RWPE1 (cell line): ENCODE results near the gene TBC1D1.

Experiments used
- CTCF ChIA-PET: fragments of 350-600 bp; sonication (Branson Sonifier 250); formaldehyde crosslinking; extraction: SDS; loops from one replicate; lab custom pipeline; 2021; lab: Yijun Ruan, JAX
- POLR2A ChIA-PET: fragments of 400-600 bp; formaldehyde crosslinking; extraction: SDS; loops from one replicate; lab custom pipeline; 2020; ENCODE audit warnings: antibody characterized with exemption; ENCODE audit not compliant: low non-redundant PET; lab: Yijun Ruan, JAX
- DNase-seq: peaks from one replicate; pipeline ENCODE4 v3.0.0; 2012; ENCODE audit warnings: low spot score
- H3K27ac ChIP-seq: fragments of 450-650 bp; 2 replicates; pipeline ENCODE4 v1.5.1; 2017
- TF ChIP-seq, protein P1 (sequence below): fragments of 450-650 bp; conservative IDR thresholded peaks from 2 replicates; pipeline ENCODE4 v1.5.1; 2017; ENCODE audit warnings: low read depth, mild to moderate bottlenecking

Gene TBC1D1

DNA sequence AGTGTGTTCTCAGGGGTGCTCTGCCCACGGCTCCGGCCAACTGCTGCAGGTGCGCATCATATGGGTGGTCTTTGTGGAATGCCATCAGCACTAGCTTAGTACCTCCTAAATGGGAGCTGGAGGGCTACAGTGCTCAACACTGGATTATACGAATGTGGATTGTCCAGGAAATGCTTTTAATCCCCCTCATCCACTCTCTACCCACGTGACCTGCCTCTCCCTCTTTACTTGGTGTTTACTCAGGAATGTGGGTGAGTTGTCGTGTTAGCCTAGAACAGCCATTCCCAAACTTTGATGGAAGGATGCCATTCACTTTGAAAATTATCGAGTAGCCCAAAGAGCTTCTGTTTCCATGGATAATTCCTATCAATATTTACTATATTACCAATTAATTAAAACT lies 220.1 kb downstream of the TBC1D1 start:
- H3K27ac ChIP-seq = no peak overlapping the region
- POLR2A ChIA-PET = no interaction called here
- DNase-seq = no peak
- CTCF ChIA-PET = no interaction called here
- TF ChIP-seq, protein P1, sequence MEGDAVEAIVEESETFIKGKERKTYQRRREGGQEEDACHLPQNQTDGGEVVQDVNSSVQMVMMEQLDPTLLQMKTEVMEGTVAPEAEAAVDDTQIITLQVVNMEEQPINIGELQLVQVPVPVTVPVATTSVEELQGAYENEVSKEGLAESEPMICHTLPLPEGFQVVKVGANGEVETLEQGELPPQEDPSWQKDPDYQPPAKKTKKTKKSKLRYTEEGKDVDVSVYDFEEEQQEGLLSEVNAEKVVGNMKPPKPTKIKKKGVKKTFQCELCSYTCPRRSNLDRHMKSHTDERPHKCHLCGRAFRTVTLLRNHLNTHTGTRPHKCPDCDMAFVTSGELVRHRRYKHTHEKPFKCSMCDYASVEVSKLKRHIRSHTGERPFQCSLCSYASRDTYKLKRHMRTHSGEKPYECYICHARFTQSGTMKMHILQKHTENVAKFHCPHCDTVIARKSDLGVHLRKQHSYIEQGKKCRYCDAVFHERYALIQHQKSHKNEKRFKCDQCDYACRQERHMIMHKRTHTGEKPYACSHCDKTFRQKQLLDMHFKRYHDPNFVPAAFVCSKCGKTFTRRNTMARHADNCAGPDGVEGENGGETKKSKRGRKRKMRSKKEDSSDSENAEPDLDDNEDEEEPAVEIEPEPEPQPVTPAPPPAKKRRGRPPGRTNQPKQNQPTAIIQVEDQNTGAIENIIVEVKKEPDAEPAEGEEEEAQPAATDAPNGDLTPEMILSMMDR = no peak

DNA sequence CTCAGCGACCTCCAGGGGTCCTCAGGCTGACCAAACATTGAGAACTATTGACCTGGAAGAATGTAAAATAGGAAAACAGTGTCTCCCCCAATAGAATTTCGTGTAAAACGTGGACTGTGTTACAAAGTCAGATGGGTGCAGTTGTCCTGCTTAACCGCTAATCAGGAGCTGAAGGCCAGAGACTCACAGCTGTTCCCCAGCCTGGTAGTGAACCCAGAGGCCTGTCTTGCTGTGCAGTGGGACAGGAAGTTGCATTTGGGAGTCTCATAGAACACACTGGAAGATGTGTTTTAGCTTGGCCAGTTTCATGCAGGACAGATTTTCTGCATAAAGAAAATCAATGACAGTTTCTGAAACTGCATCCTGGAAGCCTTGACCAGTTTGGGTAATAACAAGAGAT lies 220.8 kb downstream of the TBC1D1 start:
- DNase-seq = no peak
- TF ChIP-seq, protein P1 = no peak
- ChIA-PET POLR2A (no interaction called here), CTCF (interaction anchor here (1.2 kb wide), 1 partner anchor 43 kb away, joined by 4 read pairs; no protein-coding TSS in a partner anchor)
- no peak overlapping the region for H3K27ac ChIP-seq

DNA sequence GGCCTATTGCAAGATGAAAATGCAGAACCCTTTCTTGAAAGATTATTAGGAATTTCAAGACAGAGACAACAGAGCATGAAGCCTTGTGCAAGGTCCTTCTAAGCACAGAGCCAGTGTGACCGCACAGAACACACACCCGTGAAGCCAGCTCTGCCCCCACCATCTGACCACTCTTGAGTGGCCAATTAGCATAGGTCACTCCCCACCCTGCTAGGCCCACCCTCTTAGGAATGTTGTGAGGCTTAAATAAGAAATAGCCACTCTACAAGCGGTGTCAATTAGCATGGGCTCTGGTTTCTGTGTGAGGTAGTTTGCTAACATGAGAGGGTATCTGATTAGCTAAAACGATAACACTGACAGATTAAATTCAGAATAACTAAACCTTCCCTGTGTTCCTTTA lies 222.2 kb downstream of the TBC1D1 start:
- TF ChIP-seq, protein P1 = no peak
- H3K27ac ChIP-seq = no peak overlapping the region
- ChIA-PET CTCF (no interaction called here), POLR2A (no interaction called here)
- DNase-seq = no peak

DNA sequence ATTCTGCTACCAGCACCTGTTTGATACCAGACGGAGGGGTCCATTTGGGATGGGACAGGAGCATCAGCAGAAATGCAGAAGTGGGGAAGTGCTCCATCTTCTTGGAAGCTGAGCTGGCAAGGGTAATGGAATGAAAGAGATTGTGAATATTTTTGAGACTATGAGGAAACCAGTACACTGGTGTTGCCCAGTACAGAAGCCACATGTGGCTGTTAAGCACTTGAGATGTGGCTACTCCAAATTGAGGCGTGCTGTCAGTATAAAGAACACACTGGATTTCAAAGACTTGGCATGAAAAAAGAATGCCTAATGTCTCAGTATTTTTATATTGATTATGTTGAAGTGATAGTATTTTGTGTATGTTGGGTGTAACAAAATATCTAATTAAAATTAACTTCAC lies 222.7 kb downstream of the TBC1D1 start:
- TF ChIP-seq, protein P1 = no peak
- POLR2A ChIA-PET = no interaction called here
- no peak for DNase-seq
- CTCF ChIA-PET = no interaction called here
- peak overlapping the region; percentile 86 for H3K27ac ChIP-seq

DNA sequence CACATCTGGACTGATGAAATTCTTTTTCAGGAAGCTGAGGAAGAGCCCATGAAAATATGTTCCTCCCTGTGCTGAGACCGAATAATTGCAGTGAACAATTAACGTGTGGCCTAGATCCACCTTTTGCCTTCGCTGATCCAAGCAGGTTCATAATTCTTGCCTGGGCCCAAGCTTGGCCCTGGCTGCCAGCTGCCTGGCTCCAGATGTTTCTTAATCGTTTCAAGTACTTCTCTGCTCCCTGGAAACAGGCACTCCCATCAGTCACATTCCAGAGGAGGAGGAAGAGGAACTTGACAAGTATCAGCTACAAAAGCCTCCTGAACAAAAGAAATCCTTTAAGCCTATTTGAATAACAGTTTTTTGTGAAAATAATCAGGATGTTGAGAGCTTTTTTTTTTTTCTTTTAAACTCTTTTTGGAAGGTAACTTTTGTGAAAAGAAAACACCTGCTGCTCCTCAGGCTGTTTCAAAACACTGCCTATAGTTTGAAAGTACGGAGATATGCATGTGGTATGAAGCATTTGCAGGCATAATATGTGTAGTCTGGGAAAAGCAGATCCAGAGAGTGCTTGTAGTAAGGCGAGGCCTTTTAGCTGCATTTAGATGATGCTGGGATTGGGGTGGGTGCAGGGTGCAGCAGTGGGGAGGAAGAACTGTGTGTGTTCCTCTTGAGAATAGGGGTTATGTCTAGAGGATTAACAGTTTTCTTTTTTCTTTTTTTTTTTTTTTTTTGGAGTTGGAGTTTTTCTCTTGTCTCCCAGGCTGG lies 223.7 kb downstream of the TBC1D1 start:
- peak overlapping the region; percentile 86 for H3K27ac ChIP-seq
- POLR2A ChIA-PET = interaction anchor here (0.6 kb wide), 2 partner anchors 47 to 611 kb away, joined by 3 read pairs; no protein-coding TSS in a partner anchor
- TF ChIP-seq, protein P1 = no peak
- CTCF ChIA-PET = interaction anchor here (0.6 to 0.7 kb wide), 3 partner anchors 60 to 567 kb away, joined by 3 to 8 read pairs (median 3); no protein-coding TSS in a partner anchor
- DNase-seq = no peak

DNA sequence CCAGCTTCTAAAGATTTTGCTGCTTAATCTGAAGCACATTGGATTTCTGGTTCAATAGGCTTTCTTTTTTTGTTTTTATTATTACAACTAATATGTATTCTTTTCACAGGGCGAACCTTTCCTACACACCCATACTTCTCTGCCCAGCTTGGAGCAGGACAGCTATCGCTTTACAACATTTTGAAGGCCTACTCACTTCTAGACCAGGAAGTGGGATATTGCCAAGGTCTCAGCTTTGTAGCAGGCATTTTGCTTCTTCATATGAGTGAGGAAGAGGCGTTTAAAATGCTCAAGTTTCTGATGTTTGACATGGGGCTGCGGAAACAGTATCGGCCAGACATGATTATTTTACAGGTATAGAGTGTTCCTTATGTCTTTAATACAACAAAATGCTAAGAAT lies 224.7 kb downstream of the TBC1D1 start:
- no peak overlapping the region for H3K27ac ChIP-seq
- POLR2A ChIA-PET = no interaction called here
- TF ChIP-seq, protein P1 = no peak
- DNase-seq = no peak
- CTCF ChIA-PET = no interaction called here
